Measurements from ENCODE around the gene WDFY3. TPM values are rescaled to one million over a fixed set of nuclear protein-coding genes. Genes with fewer than 3 reads are reported as not detected.

WDFY3 gene
- total and polyA plus RNA-seq, 2 experiments from 2014 or later: 8.0 to 89.0 TPM

- TF ChIP-seq ZNF462 (CRISPR knock-in tag; IDR thresholded peaks at IDR 0.05) (no peak), EZH2phosphoT487 (IDR thresholded peaks at IDR 0.05; ENCODE audit: unreplicated experiment) (no peak), NANOG (IDR thresholded peaks at IDR 0.05; ENCODE audit: borderline replicate concordance) (no peak), STAT1 (IDR thresholded peaks at IDR 0.05; ENCODE audit: unreplicated experiment) (no peak)
Observed at GRCh38 chr4:84677995-84678394, 288.5 kb downstream of the WDFY3 start (continued).

- Mint-ChIP-seq H3K27ac (no peak overlapping the region), H3K36me3 (ENCODE audit: low read depth) (peaks cover 60% of the 10 kb centered on the region), H3K9me3 (no peaks in the 10 kb centered on the region), H3K4me3 (no peak overlapping the region), H3K4me1 (peaks cover 8% of the 10 kb centered on the region), H3K27me3 (ENCODE audit: insufficient read depth, low read depth, poor library complexity) (no peaks in the 10 kb centered on the region)
- Histone ChIP-seq H3K9me2 (ENCODE audit: insufficient read depth) (no peaks in the 10 kb centered on the region), H3K4me2 (no peak overlapping the region), H4K20me1 (replicated peaks; ENCODE audit: insufficient read depth) (no peaks in the 10 kb centered on the region), H3K27ac (ENCODE audit: low read depth) (no peak overlapping the region), H2AFZ (no peak overlapping the region), H3K27me3 (ENCODE audit: insufficient read depth) (no peaks in the 10 kb centered on the region), H3F3A (replicated peaks; ENCODE audit: low read depth) (no peaks in the 10 kb centered on the region), H3K36me3 (ENCODE audit: insufficient read depth) (peaks cover 33% of the 10 kb centered on the region), H3K79me2 (replicated peaks; ENCODE audit: insufficient read depth) (no peaks in the 10 kb centered on the region), H3K4me3 (no peak overlapping the region), H3K4me1 (ENCODE audit: insufficient read depth) (no peaks in the 10 kb centered on the region; the same call in 1 of the 2 replicates)
- TF ChIP-seq EZH2 (IDR thresholded peaks at IDR 0.05; ENCODE audit: low read depth, unreplicated experiment): no peak
- no peak for TF ChIP-seq ZNF114 (CRISPR knock-in tag; IDR thresholded peaks at IDR 0.05)
- TF ChIP-seq ETS1 (IDR thresholded peaks at IDR 0.05): no peak
- no peak for TF ChIP-seq CREB1 (CRISPR knock-in tag; IDR thresholded peaks at IDR 0.05; ENCODE audit: low read depth)
- no peak for TF ChIP-seq JUNB (IDR thresholded peaks at IDR 0.05; ENCODE audit: unreplicated experiment)
- no peak for TF ChIP-seq POLR2AphosphoS5 (IDR thresholded peaks at IDR 0.05; ENCODE audit: low read depth)
- ATAC-seq (no peak), DNase-seq (ENCODE audit: low spot score) (no peak)
Observed at GRCh38 chr4:84677093-84677492, 289.4 kb downstream of the WDFY3 start.
